ENCODE results near the gene TOGARAM2.

DNA sequence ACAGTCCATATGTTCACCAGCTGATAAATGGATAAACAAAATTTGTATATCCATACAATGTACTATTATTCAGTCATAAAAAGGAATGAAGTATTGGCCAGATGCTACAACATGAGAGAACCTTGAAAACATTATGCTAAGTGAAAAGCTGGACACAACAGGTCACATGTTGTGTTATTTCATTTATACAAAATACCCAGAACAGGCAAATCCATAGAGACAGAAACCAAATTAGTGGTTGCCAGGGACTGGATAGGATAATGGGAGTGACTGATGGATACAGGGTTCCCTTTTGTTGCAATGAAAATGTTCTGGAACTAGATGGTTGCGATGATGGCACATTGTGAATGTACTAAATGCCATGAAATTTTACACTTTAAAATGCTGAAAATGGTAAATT lies 103.5 kb downstream of the TOGARAM2 start:
- TF ChIP-seq EZH2 (IDR thresholded peaks at IDR 0.05; ENCODE audit: insufficient read depth, poor library complexity, severe bottlenecking) (no peak), EZH2phosphoT487 (IDR thresholded peaks at IDR 0.05; ENCODE audit: insufficient read depth, low read depth) (no peak)

All from GM23248 (cell line).